Measurements from ENCODE around the gene DDA1. TPM values are rescaled to one million over a fixed set of nuclear protein-coding genes. Genes with fewer than 3 reads are reported as not detected.

Gene DDA1
- total RNA-seq, 1 donor from 2014 or later: 32.2 TPM

DNA sequence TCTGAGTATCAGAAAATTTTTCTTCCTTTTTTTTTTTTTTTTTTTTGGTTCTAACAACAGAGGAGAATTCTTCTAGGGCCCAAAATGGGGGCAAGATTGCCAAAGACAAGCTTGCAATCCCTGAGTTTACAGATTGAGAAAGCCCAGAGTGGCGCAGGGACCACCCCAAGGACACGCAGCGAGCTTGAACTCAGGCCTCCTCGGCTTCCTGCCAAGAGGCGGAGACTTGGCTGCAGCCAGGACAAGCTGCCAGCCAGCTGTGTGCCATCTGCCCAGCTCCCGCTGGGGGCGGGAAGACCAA is 4.2 kb upstream of the DDA1 start:
- Histone ChIP-seq H3K36me3 (no peaks in the 10 kb centered on the region), H3K27me3 (ENCODE audit: low read depth) (no peaks in the 10 kb centered on the region), H3K9me3 (no peaks in the 10 kb centered on the region), H3K4me1 (peaks cover 46% of the 10 kb centered on the region), H3K4me3 (peak overlapping the region; percentile 68), H3K27ac (peak overlapping the region; percentile 84)
- peak; percentile 98 for DNase-seq
- TF ChIP-seq CTCF (IDR thresholded peaks at IDR 0.05): no peak
- intact Hi-C loops (cut with DNase I): no loop called here
- ATAC-seq: no peak

- intact Hi-C loops (cut with DNase I): no loop called here
- no peaks in the 10 kb centered on the region for H3K27me3 ChIP-seq (ENCODE audit: low read depth)
- H3K9me3 ChIP-seq: no peaks in the 10 kb centered on the region
- H3K27ac ChIP-seq: peak within 1 kb of the TSS; percentile 84
- ATAC-seq (peak; percentile 80 to 90), DNase-seq (no peak)
- H3K36me3 ChIP-seq: no peaks in the 10 kb centered on the region
- H3K4me3 ChIP-seq: peak within 1 kb of the TSS; percentile 68
- H3K4me1 ChIP-seq: peaks cover 51% of the 10 kb centered on the region
- TF ChIP-seq CTCF (IDR thresholded peaks at IDR 0.05): peak; percentile 78
These were observed 3.7 kb upstream of the DDA1 start, which contains the start of gene MRPL34 for GRCh38 chr19:17305517-17306284. Gene MRPL34 (plus strand): TSS chr19:17305872. CDS start chr19:17305893, 21 bp downstream.

GRCh38 chr19:17306285-17306714 is 3.1 kb upstream of the DDA1 start:
- H3K27ac ChIP-seq: peak overlapping the region; percentile 84
- no peaks in the 10 kb centered on the region for H3K9me3 ChIP-seq
- peaks cover 57% of the 10 kb centered on the region for H3K4me1 ChIP-seq
- intact Hi-C loops (cut with DNase I): no loop called here
- no peak for TF ChIP-seq CTCF (IDR thresholded peaks at IDR 0.05)
- no peak for DNase-seq
- H3K4me3 ChIP-seq: peak overlapping the region; percentile 68
- no peaks in the 10 kb centered on the region for H3K36me3 ChIP-seq
- ATAC-seq: no peak
- no peaks in the 10 kb centered on the region for H3K27me3 ChIP-seq (ENCODE audit: low read depth)

DNA sequence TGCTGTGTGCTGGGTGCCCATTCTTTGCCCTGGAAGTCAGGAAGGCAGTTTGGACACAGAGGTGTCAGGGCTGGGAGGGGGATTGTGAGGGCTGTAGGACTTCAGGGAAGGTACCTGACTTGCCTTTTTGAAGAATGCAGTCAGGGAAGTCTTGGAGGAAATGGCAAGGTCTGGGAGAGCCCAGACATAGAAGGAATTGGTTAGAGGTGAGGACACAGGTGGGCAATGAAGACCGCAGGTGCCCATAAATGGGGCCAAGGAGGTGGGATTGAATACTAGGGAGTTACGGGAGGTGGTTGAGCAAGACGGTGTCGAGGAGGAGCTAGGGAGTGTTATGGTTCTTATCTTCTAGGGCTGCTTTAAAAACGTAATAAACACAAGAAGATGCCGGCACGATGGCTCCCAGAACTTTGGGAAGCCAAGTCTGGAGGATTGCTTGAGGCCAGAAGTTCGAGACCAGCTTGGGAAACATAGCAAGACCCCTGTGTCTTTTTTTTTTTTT is 1.4 kb upstream of the DDA1 start:
- TF ChIP-seq CTCF (IDR thresholded peaks at IDR 0.05): no peak
- intact Hi-C loops (cut with DNase I): no loop called here
- H3K9me3 ChIP-seq: no peaks in the 10 kb centered on the region
- peaks cover 59% of the 10 kb centered on the region for H3K4me1 ChIP-seq
- ATAC-seq (no peak), DNase-seq (no peak)
- no peaks in the 10 kb centered on the region for H3K27me3 ChIP-seq (ENCODE audit: low read depth)
- H3K36me3 ChIP-seq: no peaks in the 10 kb centered on the region
- H3K27ac ChIP-seq: no peak overlapping the region
- no peak overlapping the region for H3K4me3 ChIP-seq

- Histone ChIP-seq H3K9me3 (no peaks in the 10 kb centered on the region), H3K27ac (peak overlapping the region; percentile 80), H3K4me3 (peak overlapping the region; percentile 80), H3K36me3 (peaks cover 15% of the 10 kb centered on the region), H3K4me1 (peaks cover 42% of the 10 kb centered on the region), H3K27me3 (ENCODE audit: low read depth) (no peaks in the 10 kb centered on the region)
- TF ChIP-seq CTCF (IDR thresholded peaks at IDR 0.05): no peak
- intact Hi-C loops (cut with DNase I): no loop called here
- ATAC-seq (no peak), DNase-seq (no peak)
These were observed 650 bp downstream of the DDA1 start for GRCh38 chr19:17309965-17310461.
